Esophagus muscularis mucosa (tissue), 4 donors: ENCODE measurements around the gene UST.

Source experiments
- EP300 ChIP-seq: sonication (generic); formaldehyde crosslinking; IDR thresholded peaks from one replicate; pipeline ENCODE4 v1.6.1; 2017; ENCODE audit warnings: antibody characterized with exemption
- POLR2A ChIP-seq: fragments of 450-650 bp; IDR thresholded peaks from one replicate; pipeline ENCODE4 v1.6.1; 2017; ENCODE audit warnings: antibody characterized with exemption, moderate library complexity, mild to moderate bottlenecking, low read depth
- POLR2AphosphoS5 ChIP-seq, 2 donors: sonication (generic); formaldehyde crosslinking; IDR thresholded peaks; one replicate each; pipeline ENCODE4 v1.6.1; 2017; ENCODE audit warnings: antibody characterized with exemption in 2 of 2
- TF ChIP-seq, protein P1 (sequence below), 3 experiments: fragments of 200-600 bp in 2 of 3; fragments of 450-650 bp in 1 of 3; sonication (generic) in 2 of 3; IDR thresholded peaks; one replicate each; pipeline ENCODE4 v1.5.1; 2017 to 2019; ENCODE audit warnings: antibody characterized with exemption in 3 of 3, mild to moderate bottlenecking in 2 of 3, moderate library complexity in 1 of 3

DNA sequence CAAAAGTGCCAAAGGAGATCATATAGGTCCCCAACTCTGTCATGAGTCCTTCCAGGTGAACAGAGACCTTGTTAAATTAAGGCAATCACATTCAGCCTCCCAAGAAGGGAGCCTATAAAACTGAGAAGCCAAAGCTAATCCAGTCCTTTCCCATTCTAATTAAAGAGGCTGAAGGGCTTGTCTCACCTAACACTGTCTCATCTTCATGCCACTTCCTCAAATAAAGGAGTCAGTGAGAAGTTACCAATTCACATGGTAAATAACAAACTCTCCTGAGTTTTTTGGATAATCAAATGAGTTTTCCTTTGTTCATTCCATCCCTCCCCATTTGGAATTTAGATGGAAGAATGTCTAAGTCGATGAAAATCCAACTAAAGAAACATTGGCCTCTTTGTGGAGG is 242.8 kb downstream of the UST start:
- TF ChIP-seq, protein P1, sequence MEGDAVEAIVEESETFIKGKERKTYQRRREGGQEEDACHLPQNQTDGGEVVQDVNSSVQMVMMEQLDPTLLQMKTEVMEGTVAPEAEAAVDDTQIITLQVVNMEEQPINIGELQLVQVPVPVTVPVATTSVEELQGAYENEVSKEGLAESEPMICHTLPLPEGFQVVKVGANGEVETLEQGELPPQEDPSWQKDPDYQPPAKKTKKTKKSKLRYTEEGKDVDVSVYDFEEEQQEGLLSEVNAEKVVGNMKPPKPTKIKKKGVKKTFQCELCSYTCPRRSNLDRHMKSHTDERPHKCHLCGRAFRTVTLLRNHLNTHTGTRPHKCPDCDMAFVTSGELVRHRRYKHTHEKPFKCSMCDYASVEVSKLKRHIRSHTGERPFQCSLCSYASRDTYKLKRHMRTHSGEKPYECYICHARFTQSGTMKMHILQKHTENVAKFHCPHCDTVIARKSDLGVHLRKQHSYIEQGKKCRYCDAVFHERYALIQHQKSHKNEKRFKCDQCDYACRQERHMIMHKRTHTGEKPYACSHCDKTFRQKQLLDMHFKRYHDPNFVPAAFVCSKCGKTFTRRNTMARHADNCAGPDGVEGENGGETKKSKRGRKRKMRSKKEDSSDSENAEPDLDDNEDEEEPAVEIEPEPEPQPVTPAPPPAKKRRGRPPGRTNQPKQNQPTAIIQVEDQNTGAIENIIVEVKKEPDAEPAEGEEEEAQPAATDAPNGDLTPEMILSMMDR (IDR thresholded peaks at IDR 0.05): no peak
- TF ChIP-seq POLR2A (no peak), POLR2AphosphoS5 (IDR thresholded peaks at IDR 0.05) (no peak), EP300 (no peak)
